ENCODE measurements around the gene CANT1.
"Not testable (repeated sequence)": the region's sequence is repeated elsewhere in the genome, so short reads cannot be mapped to it uniquely, and the experiment has no call there.

The CANT1 gene

GRCh38 chr17:78974635-78975591 is 34.7 kb downstream of the CANT1 start:
- DNase-seq = no peak

- DNase-seq = no peak
Measured at GRCh38 chr17:78973792-78974520, 35.6 kb downstream of the CANT1 start.

- no peak for DNase-seq
Measured at GRCh38 chr17:78973196-78973595, 36.4 kb downstream of the CANT1 start.

GRCh38 chr17:78972507-78973105 is 37.0 kb downstream of the CANT1 start:
- no peak for DNase-seq

GRCh38 chr17:78971756-78972506 is 37.6 kb downstream of the CANT1 start:
- no peak for DNase-seq

GRCh38 chr17:78970834-78971755 is 38.5 kb downstream of the CANT1 start:
- DNase-seq = peak; percentile 67

- peak; percentile 16 for DNase-seq
Measured at GRCh38 chr17:78969865-78970264, 39.7 kb downstream of the CANT1 start.

GRCh38 chr17:78967782-78968362 is 41.7 kb downstream of the CANT1 start:
- DNase-seq = no peak

- DNase-seq = no peak
Measured at GRCh38 chr17:78966910-78967600, 42.5 kb downstream of the CANT1 start.

GRCh38 chr17:78966123-78966813 is 43.3 kb downstream of the CANT1 start:
- DNase-seq = no peak

- DNase-seq = peak; percentile 44
Measured at GRCh38 chr17:78965491-78965924, 44.1 kb downstream of the CANT1 start.

GRCh38 chr17:78963378-78963777 is 46.2 kb downstream of the CANT1 start:
- DNase-seq = no peak

GRCh38 chr17:78962984-78963348 is 46.6 kb downstream of the CANT1 start:
- DNase-seq = not testable (repeated sequence)

- DNase-seq = no peak
Measured at GRCh38 chr17:78962345-78962983, 47.1 kb downstream of the CANT1 start.

- DNase-seq = no peak
Measured at GRCh38 chr17:78961571-78961970, 48.0 kb downstream of the CANT1 start.

GRCh38 chr17:78960928-78961327 is 48.6 kb downstream of the CANT1 start:
- DNase-seq = no peak

- DNase-seq = no peak
Measured at GRCh38 chr17:78959803-78960202, 49.8 kb downstream of the CANT1 start.

GRCh38 chr17:78958641-78959127 is 50.9 kb downstream of the CANT1 start:
- no peak for DNase-seq

GRCh38 chr17:78957128-78957527 is 52.4 kb downstream of the CANT1 start:
- no peak for DNase-seq
